ENCODE results near the gene C1QTNF9. TPM values are rescaled to one million over a fixed set of nuclear protein-coding genes. Genes with fewer than 3 reads are reported as not detected.

Gene C1QTNF9
- total and polyA plus RNA-seq, 9 of the 15 experiments (the other 6 are each of a cell fraction or from before 2014, with no cell fraction given): not detected

- no peaks in the 10 kb centered on the region for H3K36me3 ChIP-seq (ENCODE audit: control insufficient read depth, insufficient read depth, low read length)
- H3K27ac ChIP-seq (ENCODE audit: extremely low read depth, low read depth, low read length): no peak overlapping the region
- H3K79me2 ChIP-seq (ENCODE audit: control insufficient read depth, insufficient read depth, low read length): no peaks in the 10 kb centered on the region
- intact Hi-C loops (cut with micrococcal nuclease) (no loop called here), in situ Hi-C loops (cut with MboI) (loop anchor here (10.0 kb wide), 1 partner anchor 1422 kb away; no protein-coding TSS in a partner anchor)
- no peak for DNase-seq (ENCODE audit: extremely low read depth in 1 of 4, low spot score in 3 of 4)
- no peak overlapping the region for H3K9ac ChIP-seq (ENCODE audit: insufficient read depth in 1 of 2, low read depth in 2 of 2, low read length in 2 of 2)
- H3K4me1 ChIP-seq (replicated peaks in 1 of 2; ENCODE audit: control insufficient read depth in 2 of 2, insufficient read depth in 2 of 2, low read length in 2 of 2): no peaks in the 10 kb centered on the region
- CTCF ChIA-PET (ENCODE audit: low intra/inter-chr PET ratio): no interaction called here
- no peak overlapping the region for H2AFZ ChIP-seq (ENCODE audit: low read depth, low read length)
- no peak overlapping the region for H3K4me3 ChIP-seq
- POLR2A ChIA-PET: no interaction called here
- H3K9me1 ChIP-seq (ENCODE audit: control insufficient read depth, insufficient read depth, low read length): no peaks in the 10 kb centered on the region
- FAIRE-seq: no peak
- no peak overlapping the region for H3K4me2 ChIP-seq (ENCODE audit: insufficient read depth, low read length)
- no TSS peak for BruUV-seq (replicated peaks)
- WGBS (ENCODE audit: insufficient coverage, low coverage, missing lambda C conversion rate): 4% methylated on average over 6 of the region's 7 CpGs
- ATAC-seq: no peak
- no peaks in the 10 kb centered on the region for H4K20me1 ChIP-seq (replicated peaks; ENCODE audit: control insufficient read depth, insufficient read depth, low read length)
- peaks cover 0 to 3% of the 10 kb centered on the region in 2 experiments; a peak in 1 of 5 replicates for H3K27me3 ChIP-seq (ENCODE audit: control insufficient read depth in 2 of 2, insufficient read depth in 2 of 2, low read length in 2 of 2)
- H3K9me3 ChIP-seq (replicated peaks; ENCODE audit: control insufficient read depth, insufficient read depth, low read depth, low read length): no peaks in the 10 kb centered on the region; the same call in 1 of the 2 replicates
- TF ChIP-seq PYGO2 (tag; IDR thresholded peaks at IDR 0.05): no peak
- TF ChIP-seq CBFB (CRISPR knock-in tag; IDR thresholded peaks at IDR 0.05): no peak
- no peak for TF ChIP-seq RNF219 (CRISPR knock-in tag; IDR thresholded peaks at IDR 0.05)
- no peak for TF ChIP-seq SMARCA5 (IDR thresholded peaks at IDR 0.05)
- no peak for TF ChIP-seq HMG20A (CRISPR knock-in tag; conservative IDR thresholded peaks at IDR 0.05)
- TF ChIP-seq YY1 (IDR thresholded peaks at IDR 0.05; ENCODE audit: borderline replicate concordance in 1 of 3, control insufficient read depth in 1 of 3, extremely low read depth in 1 of 3, insufficient read depth in 3 of 3, insufficient read length in 1 of 3, insufficient replicate concordance in 2 of 3, low read depth in 1 of 3, low read length in 2 of 3): no peak
- TF ChIP-seq WHSC1 (IDR thresholded peaks at IDR 0.05; ENCODE audit: low read length): no peak
- no peak for TF ChIP-seq GABPB1 (CRISPR knock-in tag; IDR thresholded peaks at IDR 0.05)
- TF ChIP-seq MAZ (CRISPR knock-in tag; conservative IDR thresholded peaks at IDR 0.05 in 1 of 2, IDR thresholded peaks at IDR 0.05 in 1 of 2): no peak
- TF ChIP-seq VEZF1 (CRISPR knock-in tag; IDR thresholded peaks at IDR 0.05): no peak
- TF ChIP-seq MYNN (IDR thresholded peaks at IDR 0.05): no peak
- TF ChIP-seq MYNN (CRISPR knock-in tag; IDR thresholded peaks at IDR 0.05): no peak
- TF ChIP-seq ZNF24 (IDR thresholded peaks at IDR 0.05): no peak
- TF ChIP-seq ZNF507 (tag; conservative IDR thresholded peaks at IDR 0.05): no peak
- TF ChIP-seq, protein P1, sequence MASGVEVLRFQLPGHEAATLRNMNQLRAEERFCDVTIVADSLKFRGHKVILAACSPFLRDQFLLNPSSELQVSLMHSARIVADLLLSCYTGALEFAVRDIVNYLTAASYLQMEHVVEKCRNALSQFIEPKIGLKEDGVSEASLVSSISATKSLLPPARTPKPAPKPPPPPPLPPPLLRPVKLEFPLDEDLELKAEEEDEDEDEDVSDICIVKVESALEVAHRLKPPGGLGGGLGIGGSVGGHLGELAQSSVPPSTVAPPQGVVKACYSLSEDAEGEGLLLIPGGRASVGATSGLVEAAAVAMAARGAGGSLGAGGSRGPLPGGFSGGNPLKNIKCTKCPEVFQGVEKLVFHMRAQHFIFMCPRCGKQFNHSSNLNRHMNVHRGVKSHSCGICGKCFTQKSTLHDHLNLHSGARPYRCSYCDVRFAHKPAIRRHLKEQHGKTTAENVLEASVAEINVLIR (CRISPR knock-in tag; IDR thresholded peaks at IDR 0.05): no peak
- TF ChIP-seq TOE1 (IDR thresholded peaks at IDR 0.05; ENCODE audit: borderline replicate concordance): no peak
- TF ChIP-seq TOE1 (CRISPR knock-in tag; IDR thresholded peaks at IDR 0.05; ENCODE audit: borderline replicate concordance, low read depth): no peak
- TF ChIP-seq, protein P2, sequence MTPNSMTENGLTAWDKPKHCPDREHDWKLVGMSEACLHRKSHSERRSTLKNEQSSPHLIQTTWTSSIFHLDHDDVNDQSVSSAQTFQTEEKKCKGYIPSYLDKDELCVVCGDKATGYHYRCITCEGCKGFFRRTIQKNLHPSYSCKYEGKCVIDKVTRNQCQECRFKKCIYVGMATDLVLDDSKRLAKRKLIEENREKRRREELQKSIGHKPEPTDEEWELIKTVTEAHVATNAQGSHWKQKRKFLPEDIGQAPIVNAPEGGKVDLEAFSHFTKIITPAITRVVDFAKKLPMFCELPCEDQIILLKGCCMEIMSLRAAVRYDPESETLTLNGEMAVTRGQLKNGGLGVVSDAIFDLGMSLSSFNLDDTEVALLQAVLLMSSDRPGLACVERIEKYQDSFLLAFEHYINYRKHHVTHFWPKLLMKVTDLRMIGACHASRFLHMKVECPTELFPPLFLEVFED (CRISPR knock-in tag; conservative IDR thresholded peaks at IDR 0.05): no peak
These were observed 47.5 kb downstream of the C1QTNF9 start for GRCh38 chr13:24356837-24357236.
